ENCODE results near the gene POLE. TPM values are rescaled to one million over a fixed set of nuclear protein-coding genes. Genes with fewer than 3 reads are reported as not detected.

The POLE gene
- total and polyA plus RNA-seq, 2 experiments from 2014 or later, result 26.6 to 34.2 TPM

- Histone ChIP-seq H3K4me1 (ENCODE audit: insufficient read depth) (no peaks in the 10 kb centered on the region), H3K36me3 (replicated peaks; ENCODE audit: insufficient read depth, low read depth) (peaks cover 3% of the 10 kb centered on the region), H3K9me3 (ENCODE audit: low read depth) (no peaks in the 10 kb centered on the region), H3K27ac (no peak overlapping the region), H4K20me1 (ENCODE audit: insufficient read depth, poor library complexity, severe bottlenecking) (no peaks in the 10 kb centered on the region), H3K79me2 (peaks cover under 1% of the 10 kb centered on the region), H3K4me2 (no peak overlapping the region), H3K4me3 (no peak overlapping the region), H2AFZ (no peak overlapping the region), H3K27me3 (no peaks in the 10 kb centered on the region), H3K9me2 (replicated peaks; ENCODE audit: insufficient read depth) (no peaks in the 10 kb centered on the region)
- no peak for TF ChIP-seq EZH2 (IDR thresholded peaks at IDR 0.05; ENCODE audit: borderline replicate concordance)
- no peak for TF ChIP-seq EZH2phosphoT487 (IDR thresholded peaks at IDR 0.05; ENCODE audit: low read depth, severe bottlenecking, unreplicated experiment)
- TF ChIP-seq CTCF (IDR thresholded peaks at IDR 0.05; ENCODE audit: poor library complexity), result no peak
- DNase-seq (ENCODE audit: low spot score), result no peak
- WGBS (ENCODE audit: low lambda C conversion rate, missing lambda C conversion rate), result 95% methylated on average over 12 of the region's 12 CpGs
Observed at GRCh38 chr12:132736378-132736777, 49.2 kb upstream of the POLE start.

- WGBS (ENCODE audit: low lambda C conversion rate, missing lambda C conversion rate), result 98% methylated on average over 18 of the region's 20 CpGs
- Histone ChIP-seq H2AFZ (no peak overlapping the region), H3K4me3 (no peak overlapping the region), H3K4me2 (no peak overlapping the region), H3K79me2 (no peaks in the 10 kb centered on the region), H3K9me2 (replicated peaks; ENCODE audit: insufficient read depth) (no peaks in the 10 kb centered on the region), H3K4me1 (ENCODE audit: insufficient read depth) (no peaks in the 10 kb centered on the region), H3K9me3 (ENCODE audit: low read depth) (no peaks in the 10 kb centered on the region), H4K20me1 (ENCODE audit: insufficient read depth, poor library complexity, severe bottlenecking) (no peaks in the 10 kb centered on the region), H3K27me3 (no peaks in the 10 kb centered on the region), H3K27ac (no peak overlapping the region), H3K36me3 (replicated peaks; ENCODE audit: insufficient read depth, low read depth) (peaks cover 3% of the 10 kb centered on the region)
- TF ChIP-seq EZH2phosphoT487 (IDR thresholded peaks at IDR 0.05; ENCODE audit: low read depth, severe bottlenecking, unreplicated experiment) (no peak), EZH2 (IDR thresholded peaks at IDR 0.05; ENCODE audit: borderline replicate concordance) (no peak), CTCF (IDR thresholded peaks at IDR 0.05; ENCODE audit: poor library complexity) (no peak)
- no peak for DNase-seq (ENCODE audit: low spot score)
Observed at GRCh38 chr12:132735496-132735895, 48.4 kb upstream of the POLE start.

GRCh38 chr12:132734206-132734605, 47.1 kb upstream of the POLE start:
- H3K4me2 ChIP-seq, result no peak overlapping the region
- DNase-seq (ENCODE audit: low spot score), result no peak
- no peaks in the 10 kb centered on the region for H3K4me1 ChIP-seq (ENCODE audit: insufficient read depth)
- H3K9me3 ChIP-seq (ENCODE audit: low read depth), result no peaks in the 10 kb centered on the region
- no peak overlapping the region for H3K4me3 ChIP-seq
- TF ChIP-seq CTCF (IDR thresholded peaks at IDR 0.05; ENCODE audit: poor library complexity), result no peak
- no peak for TF ChIP-seq EZH2phosphoT487 (IDR thresholded peaks at IDR 0.05; ENCODE audit: low read depth, severe bottlenecking, unreplicated experiment)
- TF ChIP-seq EZH2 (IDR thresholded peaks at IDR 0.05; ENCODE audit: borderline replicate concordance), result no peak
- no peak overlapping the region for H2AFZ ChIP-seq
- 55% methylated on average over 10 of the region's 10 CpGs for WGBS (ENCODE audit: low lambda C conversion rate, missing lambda C conversion rate)
- peaks cover 3% of the 10 kb centered on the region for H3K36me3 ChIP-seq (replicated peaks; ENCODE audit: insufficient read depth, low read depth)
- H3K9me2 ChIP-seq (replicated peaks; ENCODE audit: insufficient read depth), result no peaks in the 10 kb centered on the region
- H4K20me1 ChIP-seq (ENCODE audit: insufficient read depth, poor library complexity, severe bottlenecking), result no peaks in the 10 kb centered on the region
- no peak overlapping the region for H3K27ac ChIP-seq
- no peaks in the 10 kb centered on the region for H3K27me3 ChIP-seq
- H3K79me2 ChIP-seq, result no peaks in the 10 kb centered on the region

- H3K4me3 ChIP-seq, result no peak overlapping the region
- H3K4me2 ChIP-seq, result no peak overlapping the region
- 93% methylated on average over 17 of the region's 17 CpGs for WGBS (ENCODE audit: low lambda C conversion rate, missing lambda C conversion rate)
- no peaks in the 10 kb centered on the region for H4K20me1 ChIP-seq (ENCODE audit: insufficient read depth, poor library complexity, severe bottlenecking)
- no peaks in the 10 kb centered on the region for H3K79me2 ChIP-seq
- H3K9me3 ChIP-seq (ENCODE audit: low read depth), result no peaks in the 10 kb centered on the region
- H3K27ac ChIP-seq, result no peak overlapping the region
- H3K4me1 ChIP-seq (ENCODE audit: insufficient read depth), result no peaks in the 10 kb centered on the region
- no peaks in the 10 kb centered on the region for H3K9me2 ChIP-seq (replicated peaks; ENCODE audit: insufficient read depth)
- DNase-seq (ENCODE audit: low spot score), result no peak
- H2AFZ ChIP-seq, result no peak overlapping the region
- H3K36me3 ChIP-seq (replicated peaks; ENCODE audit: insufficient read depth, low read depth), result peaks cover 3% of the 10 kb centered on the region
- TF ChIP-seq EZH2phosphoT487 (IDR thresholded peaks at IDR 0.05; ENCODE audit: low read depth, severe bottlenecking, unreplicated experiment), result no peak
- H3K27me3 ChIP-seq, result no peaks in the 10 kb centered on the region
Observed at GRCh38 chr12:132731574-132731973, 44.4 kb upstream of the POLE start.

Data from hepatocyte (in vitro differentiated cells).